MCF 10A (cell line): ENCODE results near the gene TBC1D14. TPM values are rescaled to one million over a fixed set of nuclear protein-coding genes. Genes with fewer than 3 reads are reported as not detected.

Experiments used
- BruUV-seq: library from RNA; stranded (reverse); fragments of 400-500 nt; replicated peaks from 2 replicates; lab custom pipeline; 2021; lab: Mats Ljungman, UMichigan
- CTCF ChIA-PET: fragments of 300-600 bp; sonication (Branson Sonifier 250); formaldehyde crosslinking; extraction: SDS; loops from one replicate; lab custom pipeline; 2021; ENCODE audit warnings: antibody characterized with exemption, inconsistent platforms; lab: Yijun Ruan, JAX
- POLR2A ChIA-PET: fragments of 300-600, 350-650 bp; sonication (Branson Sonifier 250); formaldehyde crosslinking; extraction: SDS; loops from one replicate; lab custom pipeline; 2020; ENCODE audit warnings: antibody characterized with exemption, inconsistent platforms; lab: Yijun Ruan, JAX
- DNase-seq: peaks from one replicate; pipeline ENCODE4 v3.0.0-alpha.2; 2018; ENCODE audit not compliant: unreplicated experiment
- H3K27ac Mint-ChIP-seq: one replicate; pipeline ENCODE4 v1.8.0; 2022; ENCODE audit warnings: mild to moderate bottlenecking, low read depth, mixed read lengths; ENCODE audit not compliant: unreplicated experiment
- H3K27me3 Mint-ChIP-seq: one replicate; pipeline ENCODE4 v1.8.0; 2022; ENCODE audit warnings: mixed read lengths; ENCODE audit not compliant: insufficient read depth, unreplicated experiment
- H3K36me3 Mint-ChIP-seq: one replicate; pipeline ENCODE4 v1.8.0; 2022; ENCODE audit warnings: mild to moderate bottlenecking, moderate library complexity, mixed read lengths; ENCODE audit not compliant: insufficient read depth, unreplicated experiment
- H3K4me1 Mint-ChIP-seq: one replicate; pipeline ENCODE4 v1.8.0; 2022; ENCODE audit warnings: mixed read lengths; ENCODE audit not compliant: insufficient read depth, unreplicated experiment
- H3K4me3 Mint-ChIP-seq: one replicate; pipeline ENCODE4 v1.8.0; 2022; ENCODE audit warnings: mild to moderate bottlenecking, moderate library complexity, mixed read lengths; ENCODE audit not compliant: unreplicated experiment
- H3K9me3 Mint-ChIP-seq: one replicate; pipeline ENCODE4 v1.8.0; 2022; ENCODE audit warnings: mixed read lengths; ENCODE audit not compliant: unreplicated experiment
- CTCF ChIP-seq: fragments of 200-600 bp; IDR thresholded peaks from one replicate; pipeline ENCODE4 v1.8.0; 2022; ENCODE audit warnings: antibody characterized with exemption, mild to moderate bottlenecking; ENCODE audit not compliant: unreplicated experiment
- intact Hi-C: fragments of 100-400 bp; cut with micrococcal nuclease; formaldehyde crosslinking; loops from 2 replicates; pipeline ENCODE4 v1.14.1; 2022
- total RNA-seq: library from RNA; stranded (reverse); gene quantifications from 2 replicates; pipeline ENCODE4 v1.2.3, GENCODE V29; 2022

Gene TBC1D14
- total RNA-seq, 1 experiment from 2014 or later: 55.1 TPM

- peak overlapping the region; percentile 90 for H3K4me3 Mint-ChIP-seq
- H3K27me3 Mint-ChIP-seq: peaks cover 7% of the 10 kb centered on the region
- ChIA-PET POLR2A (interaction anchor here (0.9 to 8.0 kb wide), 13 partner anchors 9 to 349 kb away, joined by 3 to 165 read pairs (median 15); partner anchors contain the start of genes BLOC1S4 and TADA2B), CTCF (interaction anchor here (0.6 to 13.0 kb wide), 5 partner anchors 16 to 147 kb away, joined by 3 to 98 read pairs (median 5); partner anchors contain the start of gene TADA2B)
- H3K36me3 Mint-ChIP-seq: peaks cover 46% of the 10 kb centered on the region
- peaks cover 22% of the 10 kb centered on the region for H3K4me1 Mint-ChIP-seq
- TF ChIP-seq CTCF: no peak
- BruUV-seq: no TSS peak
- peak overlapping the region; percentile 59 for H3K27ac Mint-ChIP-seq
- intact Hi-C loops: loop anchor here (1.0 kb wide), 1 partner anchor 21 kb away; no protein-coding TSS in a partner anchor
- H3K9me3 Mint-ChIP-seq: no peaks in the 10 kb centered on the region
- DNase-seq: no peak
Measured at GRCh38 chr4:7066006-7066405, 156.4 kb downstream of the TBC1D14 start.

- Mint-ChIP-seq H3K4me1 (peaks cover 23% of the 10 kb centered on the region), H3K27me3 (peaks cover 11% of the 10 kb centered on the region), H3K4me3 (peak overlapping the region; percentile 90), H3K36me3 (peaks cover 41% of the 10 kb centered on the region), H3K9me3 (no peaks in the 10 kb centered on the region), H3K27ac (peak overlapping the region; percentile 59)
- DNase-seq: no peak
- ChIA-PET POLR2A (interaction anchor here (0.9 to 8.0 kb wide), 18 partner anchors 10 to 393 kb away, joined by 4 to 165 read pairs (median 12); partner anchors contain the start of genes BLOC1S4, TADA2B and TBC1D14), CTCF (interaction anchor here (0.6 to 13.0 kb wide), 11 partner anchors 14 to 895 kb away, joined by 3 to 98 read pairs (median 5); partner anchors contain the start of gene TADA2B)
- intact Hi-C loops: loop anchor here (1.0 kb wide), 1 partner anchor 21 kb away; no protein-coding TSS in a partner anchor
- no peak for TF ChIP-seq CTCF
- BruUV-seq: no TSS peak
Measured at GRCh38 chr4:7066493-7066892, 156.9 kb downstream of the TBC1D14 start.

GRCh38 chr4:7067126-7067451 is 157.5 kb downstream of the TBC1D14 start:
- TSS peak; percentile 47 for BruUV-seq
- Mint-ChIP-seq H3K36me3 (peaks cover 35% of the 10 kb centered on the region), H3K4me3 (peak overlapping the region; percentile 90), H3K27ac (peak overlapping the region; percentile 59), H3K27me3 (peaks cover 14% of the 10 kb centered on the region), H3K4me1 (peaks cover 23% of the 10 kb centered on the region), H3K9me3 (no peaks in the 10 kb centered on the region)
- ChIA-PET POLR2A (interaction anchor here (0.6 to 8.0 kb wide), 35 partner anchors 8 to 869 kb away, joined by 3 to 165 read pairs (median 7); partner anchors contain the start of genes BLOC1S4, TADA2B and TBC1D14), CTCF (interaction anchor here (0.5 to 13.0 kb wide), 14 partner anchors 13 to 895 kb away, joined by 3 to 98 read pairs (median 4); partner anchors contain the start of gene TADA2B)
- DNase-seq: no peak
- no peak for TF ChIP-seq CTCF
- intact Hi-C loops: no loop called here
